GM12875 (cell line): ENCODE data around the gene ABCG4.
A peak's percentile ranks its signal among the peaks of the same experiment; 100 is the strongest.

Experiments
- H3K4me3 ChIP-seq: one replicate; pipeline ENCODE4 v1.5.1; 2011; ENCODE audit warnings: low read depth, low read length, control low read depth
- CTCF ChIP-seq: IDR thresholded peaks from 2 replicates; pipeline ENCODE4 v1.5.1; 2011; ENCODE audit warnings: low read depth, mild to moderate bottlenecking, control low read depth, inconsistent platforms, low read length, moderate library complexity, borderline replicate concordance; ENCODE audit not compliant: insufficient read depth

The ABCG4 gene

GRCh38 chr11:119148720-119149017 is 183 bp upstream of the ABCG4 start:
- TF ChIP-seq CTCF, result no peak
- peak overlapping the region; percentile 18 for H3K4me3 ChIP-seq

- no peak overlapping the region for H3K4me3 ChIP-seq
- TF ChIP-seq CTCF, result no peak
Measured at GRCh38 chr11:119149786-119150275, 979 bp downstream of the ABCG4 start.

- no peak for TF ChIP-seq CTCF
- H3K4me3 ChIP-seq, result no peak overlapping the region
Measured at GRCh38 chr11:119152043-119152442, 3.2 kb downstream of the ABCG4 start.

- no peak overlapping the region for H3K4me3 ChIP-seq
- TF ChIP-seq CTCF, result no peak
Measured at GRCh38 chr11:119152604-119153003, 3.8 kb downstream of the ABCG4 start.

GRCh38 chr11:119153049-119153818 is 4.4 kb downstream of the ABCG4 start:
- TF ChIP-seq CTCF, result 0 out of 2 replicates have a peak, but pooled peaks have one; percentile 12
- no peak overlapping the region for H3K4me3 ChIP-seq

GRCh38 chr11:119154178-119154577 is 5.3 kb downstream of the ABCG4 start:
- TF ChIP-seq CTCF, result no peak
- no peak overlapping the region for H3K4me3 ChIP-seq
